Spleen (tissue), 11 donors: ENCODE data around the gene RALBP1. TPM values are rescaled to one million over a fixed set of nuclear protein-coding genes. Genes with fewer than 3 reads are reported as not detected.

Experiments
- DNase-seq: peaks from one replicate; pipeline ENCODE4 v3.0.0-alpha.2; 2020
- H3K27ac ChIP-seq, 8 donors: fragments of 200-600 bp; sonication (generic) in 7 of 8; 1 replicate in 4 of 8; 2 replicates in 4 of 8; pipeline versions ENCODE4 v1.5.0 to v1.8.0; 2016 to 2021; ENCODE audit warnings: inconsistent platforms in 4 of 8, mild to moderate bottlenecking in 4 of 8, moderate library complexity in 1 of 8
- H3K27me3 ChIP-seq, 7 donors: fragments of 200-600 bp; sonication (generic) in 6 of 7; replicated peaks in 1 of 7; 1 replicate in 4 of 7; 2 replicates in 3 of 7; pipeline versions ENCODE4 v1.5.0 to v1.8.0; 2016 to 2021; ENCODE audit warnings: inconsistent platforms in 3 of 7, mild to moderate bottlenecking in 1 of 7
- H3K36me3 ChIP-seq, 6 donors: fragments of 200-600 bp; sonication (generic) in 5 of 6; 1 replicate in 4 of 6; 2 replicates in 2 of 6; pipeline versions ENCODE4 v1.5.0 to v1.8.0; 2016 to 2021; ENCODE audit warnings: inconsistent platforms in 2 of 6
- H3K4me1 ChIP-seq, 6 donors: fragments of 200-600 bp; sonication (generic) in 5 of 6; 1 replicate in 3 of 6; 2 replicates in 3 of 6; pipeline versions ENCODE4 v1.5.0 to v1.8.0; 2016 to 2021; ENCODE audit warnings: inconsistent platforms in 3 of 6
- H3K4me3 ChIP-seq, 8 donors: fragments of 200-600 bp; sonication (generic) in 7 of 8; 1 replicate in 4 of 8; 2 replicates in 4 of 8; pipeline versions ENCODE4 v1.5.0 to v1.8.0; 2016 to 2021; ENCODE audit warnings: inconsistent platforms in 4 of 8, mild to moderate bottlenecking in 4 of 8, moderate library complexity in 2 of 8
- H3K9me3 ChIP-seq, 8 donors: fragments of 200-600 bp; sonication (generic) in 7 of 8; 1 replicate in 4 of 8; 2 replicates in 4 of 8; pipeline versions ENCODE4 v1.5.0 to v1.8.0; 2016 to 2021; ENCODE audit warnings: inconsistent platforms in 4 of 8
- CTCF ChIP-seq, 11 experiments: fragments of 200-600 bp in 7 of 11; fragments of 450-650 bp in 4 of 11; sonication (generic) in 4 of 11; IDR thresholded peaks in 8 of 11; conservative IDR thresholded peaks in 3 of 11; 1 replicate in 7 of 11; 2 replicates in 4 of 11; pipeline versions ENCODE4 v1.4.0 to v1.8.0; 2016 to 2021; ENCODE audit warnings: antibody characterized with exemption in 11 of 11, inconsistent platforms in 4 of 11, mild to moderate bottlenecking in 1 of 11
- POLR2A ChIP-seq, 3 donors: fragments of 450-650 bp; IDR thresholded peaks; one replicate each; pipeline ENCODE4 v1.5.1; 2017; ENCODE audit warnings: antibody characterized with exemption in 3 of 3, mild to moderate bottlenecking in 1 of 3
- POLR2AphosphoS5 ChIP-seq, 3 donors: sonication (generic); formaldehyde crosslinking; IDR thresholded peaks; one replicate each; pipeline ENCODE4 v1.5.1; 2017; ENCODE audit warnings: antibody characterized with exemption in 3 of 3
- WGBS, 5 donors: extraction: QIAGEN DNeasy Blood & Tissue Kit in 3 of 5; methylation state at CpG; one replicate each; pipeline versions ENCODE4 v1.1.5 to v1.1.7; 2013 to 2018; 5-methylcytosine and 5-hydroxymethylcytosine counted together
- intact Hi-C: fragments of 100-400 bp; cut with DNase I; formaldehyde crosslinking; loops from one replicate; pipeline ENCODE4 v1.15.0; 2023; ENCODE audit warnings: low total_unique reads
- polyA plus RNA-seq, 3 donors: library from polyadenylated mRNA; stranded (reverse); fragments of 200-250 nt; gene quantifications; one replicate each; pipeline ENCODE4 v1.2.1, GENCODE V29; 2013
- total RNA-seq, 7 donors: library from RNA; depleted of rRNA in 3 of 7; stranded (reverse); fragments of >200 nt in 3 of 7; fragmentation: NEBNext Ultra II Directional in 4 of 7; extraction: Animal tissue kit (Norgen Biotek cat#: 25700) in 4 of 7; gene quantifications; one replicate each; pipeline versions ENCODE4 v1.1.0 to v1.2.1, GENCODE V29; 2016 to 2021
- donor health status: healthy with polysubstance abuse.
- donor health status: DM: no; HTN: no; CAD: no; lungs with moderate emphysema.
- donor health status: DM: no; HTN: no; CAD: no.
- donor health status: Bipolar disorder and iron deficiency.
- donor health status: healthy.
- donor health status: DM: no; HTN: no; CAD: no.
- donor health status: DM: yes; HTN: yes; CAD: no.

The RALBP1 gene
- total and polyA plus RNA-seq, 10 donors: 13.6 to 76.4 (median 50.0) TPM

DNA sequence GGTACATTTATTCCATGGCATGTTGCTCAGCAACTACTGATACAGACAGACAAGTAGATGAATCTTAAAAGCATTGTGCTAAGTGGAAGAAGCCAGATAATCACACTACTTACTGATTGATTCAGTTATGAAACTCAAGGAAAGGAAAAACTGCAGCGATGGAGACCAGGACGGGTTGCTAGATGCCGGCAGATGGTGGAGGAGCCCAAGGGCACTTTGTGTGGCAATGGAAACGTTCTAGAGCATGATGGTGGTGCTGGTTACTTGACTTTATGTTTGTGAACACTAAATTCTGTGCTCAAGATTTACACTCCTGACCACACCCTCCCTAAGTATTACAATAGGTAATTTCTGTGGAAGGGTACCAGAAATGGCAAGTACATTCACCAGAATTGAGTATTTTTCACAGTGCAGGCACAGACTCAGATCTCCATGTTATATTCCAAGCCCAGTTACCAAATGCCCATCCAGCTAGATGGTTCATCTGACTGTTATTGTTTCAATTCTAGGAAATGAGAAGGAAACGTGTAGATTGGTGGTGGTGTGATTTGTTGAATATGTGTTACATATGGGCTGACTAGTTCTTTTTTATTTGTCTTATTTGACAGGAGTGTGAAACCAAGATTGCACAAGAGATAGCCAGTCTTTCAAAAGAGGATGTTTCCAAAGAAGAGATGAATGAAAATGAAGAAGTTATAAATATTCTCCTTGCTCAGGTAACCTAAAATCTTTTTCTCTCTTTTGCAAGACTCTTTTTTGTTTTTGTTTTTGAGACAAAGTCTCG lies 55.1 kb downstream of the RALBP1 start:
- no peaks in the 10 kb centered on the region for H3K27me3 ChIP-seq
- peaks cover 0 to 11% (median 0%) of the 10 kb centered on the region in 6 donors for H3K4me1 ChIP-seq
- TF ChIP-seq POLR2AphosphoS5 (IDR thresholded peaks at IDR 0.05) (no peak), POLR2A (IDR thresholded peaks at IDR 0.05) (no peak), CTCF (IDR thresholded peaks at IDR 0.05 in 8 of 11, conservative IDR thresholded peaks at IDR 0.05 in 3 of 11) (no peak)
- DNase-seq: no peak
- intact Hi-C loops: no loop called here
- H3K4me3 ChIP-seq: peak overlapping the region in 1 of 8 donors; percentile 26
- peak overlapping the region in 6 of 8 donors; percentile 12 to 77 (median 58) for H3K27ac ChIP-seq
- no peaks in the 10 kb centered on the region for H3K9me3 ChIP-seq
- 77 to 91% (median 83%) methylated on average over 6 of the region's 6 CpGs for WGBS, 5 donors
- H3K36me3 ChIP-seq: peaks cover 0 to 100% (median 57%) of the 10 kb centered on the region in 6 donors

GRCh38 chr18:9531791-9532410 lies 56.6 kb downstream of the RALBP1 start:
- Histone ChIP-seq H3K9me3 (no peaks in the 10 kb centered on the region), H3K27me3 (no peaks in the 10 kb centered on the region), H3K36me3 (peaks cover 0 to 100% (median 68%) of the 10 kb centered on the region in 6 donors), H3K27ac (no peak overlapping the region), H3K4me1 (peaks cover 0 to 11% (median 0%) of the 10 kb centered on the region in 6 donors), H3K4me3 (no peak overlapping the region)
- intact Hi-C loops: no loop called here
- DNase-seq: no peak
- WGBS, 5 donors: 90 to 95% (median 94%) methylated on average over 7 of the region's 7 CpGs
- TF ChIP-seq CTCF (IDR thresholded peaks at IDR 0.05 in 8 of 11, conservative IDR thresholded peaks at IDR 0.05 in 3 of 11): no peak
- TF ChIP-seq POLR2AphosphoS5 (IDR thresholded peaks at IDR 0.05): no peak
- TF ChIP-seq POLR2A (IDR thresholded peaks at IDR 0.05): no peak

- 93 to 98% (median 96%) methylated on average over 11 of the region's 11 CpGs for WGBS, 5 donors
- H3K9me3 ChIP-seq: no peaks in the 10 kb centered on the region
- TF ChIP-seq POLR2AphosphoS5 (IDR thresholded peaks at IDR 0.05): peak in 1 of 3 donors; percentile 44
- no peak for TF ChIP-seq CTCF (IDR thresholded peaks at IDR 0.05 in 8 of 11, conservative IDR thresholded peaks at IDR 0.05 in 3 of 11)
- peaks cover 0 to 96% (median 79%) of the 10 kb centered on the region in 6 donors for H3K36me3 ChIP-seq
- no peak overlapping the region for H3K27ac ChIP-seq
- no peaks in the 10 kb centered on the region for H3K27me3 ChIP-seq
- H3K4me3 ChIP-seq: no peak overlapping the region
- no peak for DNase-seq
- intact Hi-C loops: no loop called here
- peaks cover 0 to 8% (median 0%) of the 10 kb centered on the region in 6 donors for H3K4me1 ChIP-seq
Observed at GRCh38 chr18:9534844-9535243, 59.5 kb downstream of the RALBP1 start.

DNA sequence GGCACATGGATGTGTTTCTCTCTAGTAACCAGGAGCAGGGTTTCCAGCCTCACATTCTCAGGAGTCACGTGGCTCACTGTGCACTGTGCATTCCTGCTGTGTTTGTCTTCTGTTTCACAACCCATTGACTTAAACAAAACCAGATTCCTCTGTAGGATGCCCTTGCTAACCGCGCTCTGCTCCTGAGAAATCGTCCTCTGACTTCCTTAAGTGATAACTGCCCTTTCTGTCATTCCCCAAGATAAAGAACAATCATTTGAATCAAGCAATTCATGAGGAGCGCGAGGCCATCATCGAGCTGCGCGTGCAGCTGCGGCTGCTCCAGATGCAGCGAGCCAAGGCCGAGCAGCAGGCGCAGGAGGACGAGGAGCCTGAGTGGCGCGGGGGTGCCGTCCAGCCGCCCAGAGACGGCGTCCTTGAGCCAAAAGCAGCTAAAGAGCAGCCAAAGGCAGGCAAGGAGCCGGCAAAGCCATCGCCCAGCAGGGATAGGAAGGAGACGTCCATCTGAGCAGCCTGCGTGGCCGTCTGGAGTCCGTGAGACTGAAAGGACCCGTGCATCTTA lies 60.2 kb downstream of the RALBP1 start:
- H3K27me3 ChIP-seq: no peaks in the 10 kb centered on the region
- H3K27ac ChIP-seq: no peak overlapping the region
- no peaks in the 10 kb centered on the region for H3K9me3 ChIP-seq
- no peak overlapping the region for H3K4me3 ChIP-seq
- TF ChIP-seq POLR2AphosphoS5 (IDR thresholded peaks at IDR 0.05) (peak in 1 of 3 donors; percentile 43), POLR2A (IDR thresholded peaks at IDR 0.05) (no peak)
- intact Hi-C loops: no loop called here
- 90 to 97% (median 95%) methylated on average over 27 of the region's 27 CpGs for WGBS, 5 donors
- peaks cover 0 to under 1% (median 0%) of the 10 kb centered on the region in 6 donors for H3K4me1 ChIP-seq
- peaks cover 0 to 96% (median 80%) of the 10 kb centered on the region in 6 donors for H3K36me3 ChIP-seq
- no peak for DNase-seq
